ENCODE measurements around the gene WNT3.
"Not testable (repeated sequence)": the region's sequence is repeated elsewhere in the genome, so short reads cannot be mapped to it uniquely, and the experiment has no call there.

Gene WNT3

GRCh38 chr17:46787478-46787877 is 31.0 kb downstream of the WNT3 start:
- DNase-seq (ENCODE audit: low spot score): no peak

GRCh38 chr17:46785696-46786095 is 32.8 kb downstream of the WNT3 start:
- DNase-seq (ENCODE audit: low spot score): no peak

- no peak for DNase-seq (ENCODE audit: low spot score)
Observed at GRCh38 chr17:46783031-46783593, 35.4 kb downstream of the WNT3 start.

GRCh38 chr17:46782250-46782953 is 36.1 kb downstream of the WNT3 start:
- DNase-seq (ENCODE audit: low spot score): peak; percentile 46

GRCh38 chr17:46780003-46780373 is 38.5 kb downstream of the WNT3 start:
- no peak for DNase-seq (ENCODE audit: low spot score)

GRCh38 chr17:46777943-46778915 is 40.3 kb downstream of the WNT3 start:
- peak; percentile 58 for DNase-seq (ENCODE audit: low spot score)

GRCh38 chr17:46776298-46777005 is 42.0 kb downstream of the WNT3 start:
- no peak for DNase-seq (ENCODE audit: low spot score)

GRCh38 chr17:46774108-46774737 is 44.3 kb downstream of the WNT3 start:
- DNase-seq (ENCODE audit: low spot score): no peak

GRCh38 chr17:46773676-46774075 is 44.8 kb downstream of the WNT3 start:
- no peak for DNase-seq (ENCODE audit: low spot score)

GRCh38 chr17:46773221-46773605 is 45.3 kb downstream of the WNT3 start:
- no peak for DNase-seq (ENCODE audit: low spot score)

GRCh38 chr17:46772475-46773220 is 45.8 kb downstream of the WNT3 start:
- no peak for DNase-seq (ENCODE audit: low spot score)

- peak; percentile 35 for DNase-seq (ENCODE audit: low spot score)
Observed at GRCh38 chr17:46771561-46772474, 46.7 kb downstream of the WNT3 start.

- DNase-seq (ENCODE audit: low spot score): peak; percentile 53
Observed at GRCh38 chr17:46770818-46771560, 47.5 kb downstream of the WNT3 start.

GRCh38 chr17:46770439-46770817 is 48.1 kb downstream of the WNT3 start:
- DNase-seq (ENCODE audit: low spot score): no peak

- DNase-seq (ENCODE audit: low spot score): no peak
Observed at GRCh38 chr17:46769531-46770438, 48.7 kb downstream of the WNT3 start.

- not testable (repeated sequence) for DNase-seq (ENCODE audit: low spot score)
Observed at GRCh38 chr17:46768896-46769295, 49.6 kb downstream of the WNT3 start.

GRCh38 chr17:46768540-46768870 is 50.0 kb downstream of the WNT3 start:
- no peak for DNase-seq (ENCODE audit: low spot score)
